ENCODE measurements around the gene NOL12.
A peak's percentile ranks its signal among the peaks of the same experiment; 100 is the strongest.
"Not testable (repeated sequence)": the region's sequence is repeated elsewhere in the genome, so short reads cannot be mapped to it uniquely, and the experiment has no call there.

Gene NOL12

GRCh38 chr22:37686002-37686982, at the start of gene NOL12:
Gene NOL12 (plus strand): TSS chr22:37686343. CDS start chr22:37686393, 50 bp downstream.
- peak; percentile 28 for FAIRE-seq

DNA sequence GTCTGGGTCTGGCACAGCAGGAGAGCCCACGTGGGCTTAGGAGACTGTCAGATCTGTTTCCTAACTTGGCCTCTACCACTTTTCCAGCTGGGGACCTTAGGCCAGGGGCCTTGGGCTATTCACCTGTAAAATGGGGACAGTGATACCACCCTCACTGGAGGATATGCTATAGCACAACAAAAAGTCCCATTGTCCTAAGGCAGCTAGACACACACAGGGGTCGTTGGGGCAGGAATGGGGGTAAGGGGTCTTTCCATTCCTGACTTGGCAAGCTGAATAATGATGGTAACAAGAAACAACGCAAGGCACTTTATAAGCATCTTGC, 49.2 kb upstream of the NOL12 start:
- FAIRE-seq = no peak

DNA sequence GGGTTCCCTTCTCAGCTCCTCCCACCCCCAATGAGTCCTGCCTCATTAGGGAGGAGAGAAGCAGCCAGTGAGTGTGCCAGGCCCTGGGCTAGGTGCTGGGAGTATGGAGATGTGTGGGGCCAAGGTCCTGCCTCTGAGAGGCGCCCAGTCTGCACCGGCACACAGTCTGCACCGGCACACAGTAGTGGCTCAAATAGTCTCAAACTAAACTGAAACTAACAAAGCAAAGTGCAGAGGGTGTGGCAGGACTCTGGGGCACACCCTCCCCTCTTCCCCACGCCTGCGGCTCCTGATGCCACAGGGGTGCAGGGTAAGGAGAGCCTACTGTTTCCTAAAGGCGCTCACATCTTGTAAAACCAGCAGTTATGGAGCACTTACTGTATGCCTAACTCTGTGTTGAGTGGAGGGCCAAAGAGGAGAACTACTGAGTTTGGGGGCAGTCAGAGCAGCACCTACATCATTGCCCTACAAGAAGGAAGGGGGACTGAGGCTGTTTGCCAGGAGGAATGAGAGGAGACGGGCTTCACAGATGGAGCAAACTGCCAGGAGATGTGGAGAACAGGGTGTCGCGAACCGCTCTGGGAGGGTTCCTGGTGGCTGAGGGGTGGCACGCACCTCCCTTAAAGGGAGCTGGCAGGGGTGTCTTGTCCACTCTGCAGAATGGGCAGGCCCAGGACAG, 47.6 kb upstream of the NOL12 start:
- FAIRE-seq = peak; percentile 34

DNA sequence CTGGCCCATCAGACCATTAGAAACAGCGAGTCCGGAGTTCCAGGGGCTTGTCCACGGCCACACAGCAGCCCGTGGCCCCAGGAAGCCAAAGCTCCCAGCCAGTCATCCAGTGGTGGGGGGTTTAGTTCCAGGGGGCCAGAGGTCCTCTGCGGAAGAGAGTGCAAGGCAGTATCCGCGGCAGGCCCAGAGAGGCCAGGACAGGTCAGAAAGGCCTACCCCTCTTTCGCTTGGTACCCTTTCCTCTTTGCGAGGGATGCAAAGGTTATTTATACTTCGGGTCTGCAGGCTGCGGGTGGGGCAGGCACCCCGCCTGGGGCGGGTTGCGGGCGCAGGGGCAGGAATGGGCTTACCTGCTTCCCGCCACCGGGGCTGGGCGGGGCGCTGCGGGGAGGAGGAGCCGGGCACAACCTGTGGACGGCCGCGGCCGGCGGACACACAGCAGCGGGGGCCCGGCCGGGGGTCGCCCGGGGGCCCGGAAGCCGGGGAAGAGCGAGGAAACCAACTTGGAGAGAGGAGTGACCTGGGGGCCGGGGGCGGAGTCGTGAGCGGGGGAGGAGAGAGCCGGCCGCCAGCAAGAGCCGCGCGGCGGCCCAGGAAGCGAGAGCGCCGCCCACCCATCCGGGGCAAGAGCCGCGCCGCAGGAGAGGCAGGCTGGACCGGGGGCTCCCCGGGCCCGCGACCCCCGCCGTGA, 46.9 kb upstream of the NOL12 start, which contains the start of gene SH3BP1:
TSS of gene SH3BP1 (plus strand) at position 600 of the 691 bp plus-strand sequence. CDS start 119 bp downstream, outside the sequence.
- no peak for FAIRE-seq

DNA sequence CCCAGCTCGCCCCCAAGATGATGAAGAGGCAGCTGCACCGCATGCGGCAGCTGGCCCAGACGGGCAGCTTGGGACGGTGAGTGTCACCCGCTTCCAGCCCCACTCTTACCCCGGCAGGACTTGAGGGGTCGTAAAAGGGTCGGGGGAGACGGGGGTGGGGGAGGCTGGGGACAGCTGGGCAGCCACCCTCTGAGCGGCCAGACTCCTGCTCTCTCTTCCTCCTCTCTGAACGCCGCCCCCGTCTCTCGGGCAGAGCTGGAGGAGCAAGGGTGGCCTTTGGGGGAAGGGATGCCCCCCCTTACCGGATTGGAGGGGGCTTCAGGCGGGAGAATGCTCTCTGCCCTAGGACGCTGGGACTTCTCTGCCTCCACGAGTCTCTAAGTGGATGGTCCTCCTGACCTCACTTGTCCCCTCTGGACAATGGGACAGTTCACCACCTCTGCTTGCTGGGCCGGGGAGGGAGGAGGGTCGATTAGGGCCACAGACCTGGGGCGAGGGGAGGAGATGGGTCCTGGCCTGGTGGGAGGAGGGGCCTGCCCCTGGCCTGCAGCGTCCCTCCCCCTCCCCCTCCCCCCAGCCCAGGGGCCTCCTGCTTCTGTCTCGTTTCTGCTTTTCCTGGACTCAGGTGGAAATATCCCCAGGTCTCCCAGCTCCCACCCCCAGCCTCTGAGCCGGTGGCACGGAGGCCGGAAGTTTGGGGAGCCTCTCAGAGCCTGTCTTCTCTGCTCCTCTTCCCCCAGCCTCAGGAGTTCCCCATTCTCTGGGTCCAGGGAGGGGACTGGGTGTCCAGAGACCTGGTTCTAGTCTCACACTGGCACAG, 46.2 kb upstream of the NOL12 start:
- FAIRE-seq = no peak

DNA sequence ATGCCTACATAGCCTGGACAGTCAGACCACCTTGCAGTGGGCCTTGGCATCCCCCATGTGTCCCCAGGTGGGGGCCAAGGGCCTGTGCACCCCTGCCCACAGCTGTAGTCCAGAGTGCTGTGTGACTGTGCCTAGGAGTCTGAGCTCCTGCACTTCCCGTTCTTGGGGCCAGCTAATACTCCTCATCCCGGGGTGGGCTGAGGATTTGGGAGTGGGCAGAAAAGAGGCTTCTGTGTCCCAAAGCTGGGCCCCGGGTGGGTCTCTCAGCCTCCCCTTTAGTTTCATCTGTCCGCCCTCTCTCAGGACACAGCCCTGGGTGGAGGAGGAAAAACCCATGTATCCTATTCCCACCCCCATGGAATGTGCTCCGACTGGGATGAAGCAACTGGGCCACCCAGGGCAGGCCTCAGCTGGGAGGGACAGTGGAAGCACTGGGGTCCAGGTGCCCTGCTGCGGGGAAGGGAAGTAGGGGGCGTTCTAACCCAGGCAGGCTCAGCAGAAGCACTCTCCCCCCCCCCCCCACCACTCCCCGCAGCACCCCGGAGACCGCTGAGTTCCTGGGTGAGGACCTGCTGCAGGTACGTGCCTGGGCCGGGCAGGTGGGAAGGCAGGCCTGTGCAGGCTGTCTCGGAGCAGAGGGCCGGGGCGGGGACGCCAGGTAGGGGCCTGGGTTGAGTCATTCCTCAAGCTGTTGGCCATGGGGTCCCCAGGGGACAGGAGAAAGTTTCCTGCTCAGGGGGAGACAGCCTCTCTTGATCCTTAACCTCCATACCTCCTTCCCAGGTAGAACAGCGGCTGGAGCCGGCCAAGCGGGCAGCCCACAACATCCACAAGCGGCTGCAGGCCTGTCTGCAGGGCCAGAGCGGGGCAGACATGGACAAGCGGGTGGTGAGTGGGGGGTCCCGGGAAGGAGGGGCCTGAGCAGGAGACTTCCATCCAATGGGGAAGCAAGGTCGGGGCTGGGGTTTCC, 45.3 kb upstream of the NOL12 start:
- FAIRE-seq = no peak

- no peak for FAIRE-seq
Measured at GRCh38 chr22:37641561-37641949, 44.6 kb upstream of the NOL12 start.

DNA sequence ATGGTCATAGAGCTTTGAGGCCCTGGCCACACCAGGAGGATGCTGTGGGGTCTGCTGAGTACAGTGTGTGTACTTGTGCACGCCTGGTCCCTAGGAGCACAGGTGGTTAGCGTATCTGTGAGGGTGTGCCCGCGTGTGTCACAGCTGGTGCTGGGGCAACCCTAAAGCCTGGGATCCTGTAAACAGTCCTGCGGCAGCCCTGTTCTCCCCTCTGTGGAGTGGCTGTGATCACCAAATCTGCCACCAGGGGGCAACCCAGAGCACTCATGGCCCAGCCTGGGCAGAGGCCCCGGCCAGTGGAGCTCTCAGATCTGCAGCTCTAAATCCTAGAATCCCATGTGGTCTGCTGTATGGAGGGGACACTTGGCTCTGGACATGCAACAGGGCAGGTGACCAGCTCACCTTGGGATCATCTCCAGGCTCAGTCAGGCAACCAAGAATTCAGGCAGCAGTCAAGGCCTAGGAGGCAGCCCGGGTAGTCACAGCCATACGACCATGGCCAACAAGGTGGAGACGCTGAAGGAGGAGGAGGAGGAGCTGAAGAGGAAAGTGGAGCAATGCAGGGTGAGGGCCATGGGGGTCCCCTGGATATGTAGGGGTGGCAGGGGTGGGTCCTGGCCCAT, 42.8 kb upstream of the NOL12 start:
- FAIRE-seq = peak; percentile 80

DNA sequence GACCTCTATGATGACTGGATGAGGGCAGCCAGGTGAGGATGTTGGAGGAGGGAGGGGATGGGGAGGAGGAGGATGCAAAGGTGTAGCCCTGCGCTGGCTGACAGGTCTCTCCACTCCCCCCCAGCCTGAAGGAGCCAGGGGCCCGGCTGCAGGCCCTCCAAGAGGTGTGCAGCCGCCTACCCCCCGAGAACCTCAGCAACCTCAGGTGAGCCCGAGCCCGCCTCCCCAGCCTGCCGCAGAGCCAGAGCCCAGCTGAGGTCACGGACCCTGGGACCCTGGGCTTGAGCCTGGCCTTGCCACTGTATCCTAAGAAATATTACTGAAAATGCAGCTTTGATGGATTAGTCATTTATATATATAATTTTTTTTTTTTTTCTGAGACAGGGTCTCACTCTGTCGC, 38.8 kb upstream of the NOL12 start:
- no peak for FAIRE-seq

DNA sequence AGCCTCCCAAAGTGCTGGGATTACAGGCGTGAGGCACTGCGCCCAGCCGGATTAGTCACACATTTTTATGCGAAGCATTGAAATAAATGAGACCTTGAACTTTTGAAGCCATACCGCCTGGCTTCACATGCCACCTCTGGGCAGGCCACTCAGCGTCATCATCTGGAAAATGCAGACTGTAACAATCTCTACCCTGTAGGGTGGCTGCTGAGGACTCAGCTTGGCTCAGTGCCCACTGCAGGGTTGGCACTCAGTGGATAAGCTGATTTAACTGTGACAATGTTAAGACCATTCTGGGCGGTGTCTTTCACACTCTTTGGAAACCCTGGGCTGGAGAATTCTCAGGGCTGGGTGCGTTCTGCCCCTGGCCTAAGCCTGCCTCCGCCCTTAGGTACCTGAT, 38.2 kb upstream of the NOL12 start:
- FAIRE-seq = no peak

- no peak for FAIRE-seq
Measured at GRCh38 chr22:37650463-37651136, 35.5 kb upstream of the NOL12 start.

DNA sequence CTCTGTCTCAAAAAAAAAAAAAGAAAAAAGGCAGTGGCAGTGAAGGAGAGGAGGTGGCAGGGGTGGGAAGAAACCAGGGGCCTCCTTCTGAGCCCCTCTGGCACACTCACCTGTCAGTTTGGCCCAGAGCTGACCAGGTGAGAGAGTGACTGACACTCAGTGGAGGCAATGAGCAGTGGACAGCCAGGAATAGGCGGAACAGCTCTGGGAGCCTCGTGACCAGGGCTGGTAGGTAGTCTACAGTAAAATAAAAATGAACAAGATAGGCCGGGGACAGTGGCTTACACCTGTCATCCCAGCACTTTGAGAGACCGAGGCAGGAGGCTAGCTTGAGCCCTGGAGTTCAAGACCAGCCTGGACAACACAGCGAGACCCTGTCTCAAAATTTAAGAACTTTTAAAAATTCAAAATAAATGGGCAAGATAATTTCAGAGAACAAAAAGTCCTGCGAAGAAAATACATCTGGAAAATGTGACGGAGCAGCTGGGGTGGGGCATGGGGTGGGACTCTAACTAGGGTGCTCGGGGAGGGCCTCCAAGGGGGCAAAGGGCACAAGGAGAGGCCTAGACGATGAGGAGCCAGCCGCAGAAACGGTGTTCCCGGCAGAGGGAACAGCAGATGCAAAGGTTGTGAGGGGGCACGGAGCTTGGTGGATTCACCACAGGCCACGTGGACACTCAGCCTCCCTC, 31.4 kb upstream of the NOL12 start:
- FAIRE-seq = no peak

- FAIRE-seq = no peak
Measured at GRCh38 chr22:37655252-37655563, 30.9 kb upstream of the NOL12 start.

- FAIRE-seq = not testable (repeated sequence)
Measured at GRCh38 chr22:37656583-37656982, 29.6 kb upstream of the NOL12 start.

DNA sequence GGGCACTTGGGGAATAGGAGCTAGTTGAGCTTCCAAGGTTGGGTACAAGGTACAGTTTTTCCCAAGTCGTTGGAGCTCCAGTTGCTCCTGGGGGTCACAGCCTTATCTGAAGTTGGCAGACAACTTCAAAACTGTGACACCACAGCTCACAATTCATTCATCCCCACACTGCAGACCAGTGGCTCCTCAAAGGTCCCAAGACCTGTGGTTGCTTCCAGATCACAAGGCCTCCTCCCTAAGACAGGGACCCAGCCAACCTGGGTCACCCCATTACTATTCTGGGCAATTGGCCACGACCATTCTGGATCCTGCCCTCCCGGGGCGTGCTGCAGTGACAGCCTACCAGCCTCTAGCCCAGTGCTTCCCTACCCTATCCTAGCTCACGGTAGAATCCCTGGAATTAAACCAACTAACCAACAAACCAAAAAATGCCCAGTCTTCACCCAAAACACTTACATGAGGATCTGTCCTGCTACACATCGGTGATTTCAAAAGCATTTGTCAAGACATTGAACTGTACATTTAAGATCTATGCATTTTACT, 28.5 kb upstream of the NOL12 start:
- no peak for FAIRE-seq

DNA sequence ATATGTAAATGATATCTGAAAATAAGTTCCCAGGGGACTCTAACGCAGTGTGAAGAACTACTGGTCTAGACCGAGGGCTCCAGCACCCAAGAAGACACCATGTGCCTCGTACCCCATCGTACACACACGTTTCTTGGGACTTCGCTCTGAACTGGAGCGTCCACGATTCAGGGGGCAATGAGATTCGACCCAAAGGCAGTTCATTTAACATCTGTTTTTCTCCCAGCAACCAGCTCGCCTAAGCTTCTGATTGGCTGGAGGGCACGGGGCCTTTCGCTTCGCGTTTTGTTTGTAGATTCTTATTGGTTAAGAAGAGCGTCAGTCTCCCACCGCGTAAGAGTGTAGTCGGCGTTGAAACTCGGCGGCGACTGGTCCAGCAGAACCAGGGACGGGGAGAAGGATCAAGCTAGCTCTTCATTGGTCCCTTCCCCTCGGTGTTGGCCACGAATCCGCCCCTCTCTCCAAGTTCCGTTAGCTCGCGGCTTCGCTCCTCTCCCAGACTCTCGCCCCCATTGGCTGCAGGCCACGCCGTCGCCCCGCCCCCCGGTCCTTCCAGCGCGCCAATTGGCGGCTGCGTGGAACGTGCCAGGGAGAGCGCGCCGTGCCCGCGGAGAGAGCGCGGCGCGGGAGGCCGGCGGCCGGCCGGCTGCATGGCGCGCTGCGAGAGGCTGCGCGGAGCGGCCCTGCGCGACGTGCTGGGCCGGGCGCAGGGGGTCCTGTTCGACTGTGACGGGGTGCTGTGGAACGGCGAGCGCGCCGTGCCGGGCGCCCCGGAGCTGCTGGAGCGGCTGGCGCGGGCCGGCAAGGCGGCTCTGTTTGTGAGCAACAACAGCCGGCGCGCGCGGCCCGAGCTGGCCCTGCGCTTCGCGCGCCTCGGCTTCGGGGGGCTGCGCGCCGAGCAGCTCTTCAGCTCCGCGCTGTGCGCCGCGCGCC, 27.7 kb upstream of the NOL12 start, which contains the start of gene PDXP:
TSS of gene PDXP (plus strand) at position 591 of the 933 bp plus-strand sequence. CDS start at position 651, 60 bp downstream.
- peak; percentile 99 for FAIRE-seq

DNA sequence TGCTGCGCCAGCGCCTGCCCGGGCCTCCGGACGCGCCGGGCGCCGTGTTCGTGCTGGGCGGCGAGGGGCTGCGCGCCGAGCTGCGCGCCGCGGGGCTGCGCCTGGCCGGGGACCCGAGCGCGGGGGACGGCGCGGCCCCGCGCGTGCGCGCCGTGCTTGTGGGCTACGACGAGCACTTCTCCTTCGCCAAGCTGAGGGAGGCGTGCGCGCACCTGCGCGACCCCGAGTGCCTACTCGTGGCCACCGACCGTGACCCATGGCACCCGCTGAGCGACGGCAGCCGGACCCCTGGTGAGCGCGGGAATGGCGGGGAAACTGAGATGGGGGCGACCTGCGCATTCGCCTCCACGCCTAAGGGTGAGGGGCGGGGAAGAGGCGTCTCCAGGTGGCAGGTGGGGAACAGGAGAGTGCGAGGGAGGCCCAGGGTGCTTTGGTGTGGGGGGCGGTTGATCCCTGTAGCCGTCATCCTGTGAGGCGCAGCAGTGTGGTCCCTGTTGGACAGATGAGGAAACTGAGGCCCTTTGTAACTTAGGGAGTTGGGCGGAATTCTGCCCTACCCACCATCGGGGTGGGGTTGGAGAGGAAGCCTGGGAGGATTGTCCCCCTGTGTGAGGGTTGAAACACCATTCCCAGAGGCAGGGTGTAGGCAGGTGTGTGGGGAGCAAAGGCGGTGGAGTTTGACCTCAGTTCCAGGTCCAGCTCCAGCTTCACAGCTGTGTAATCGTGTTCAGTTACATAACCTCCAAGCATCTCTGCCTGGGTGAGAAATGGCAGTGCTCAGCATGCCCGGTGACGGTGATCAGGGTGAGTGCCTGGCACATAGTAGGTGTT, 26.9 kb upstream of the NOL12 start:
- no peak for FAIRE-seq

Measured in G401.6 (cell line).